HEK293 (cell line): ENCODE measurements around the gene DCN.

Experiments used
- CTCF ChIA-PET: fragments of 350-600 bp; formaldehyde crosslinking; extraction: SDS; loops from one replicate; lab custom pipeline; 2021; ENCODE audit warnings: antibody characterized with exemption; lab: Yijun Ruan, JAX
- POLR2A ChIA-PET: fragments of 300-600 bp; formaldehyde crosslinking; extraction: SDS; loops from one replicate; lab custom pipeline; 2020; ENCODE audit warnings: antibody characterized with exemption, inconsistent platforms; lab: Yijun Ruan, JAX
- H3K27ac ChIP-seq: fragments of 200-500 bp; sonication (Bioruptor generic); 2 replicates; pipeline ENCODE4 v1.5.1; 2014; ENCODE audit warnings: low read depth, low read length, control low read depth, inconsistent platforms; ENCODE audit errors: extremely low read depth
- H3K36me3 ChIP-seq, 2 experiments: fragments of 200-500 bp in 1 of 2; sonication (Bioruptor generic) in 1 of 2; 1 replicate in 1 of 2; 2 replicates in 1 of 2; pipeline ENCODE4 v1.5.1; 2014 to 2017; ENCODE audit warnings: inconsistent platforms in 2 of 2, low read length in 2 of 2; ENCODE audit not compliant: control insufficient read depth in 2 of 2, insufficient read depth in 1 of 2
- H3K4me1 ChIP-seq: fragments of 200-500 bp; sonication (Bioruptor generic); 2 replicates; pipeline ENCODE4 v1.5.1; 2014; ENCODE audit warnings: mild to moderate bottlenecking, low read length, inconsistent platforms; ENCODE audit not compliant: control insufficient read depth, insufficient read depth
- H3K4me3 ChIP-seq: 2 replicates; pipeline ENCODE4 v1.5.1; 2011; ENCODE audit warnings: low read depth, mild to moderate bottlenecking, control low read depth, low read length, moderate library complexity
- H3K9me3 ChIP-seq: fragments of 200-500 bp; sonication (Bioruptor generic); 2 replicates; pipeline ENCODE4 v1.5.1; 2014; ENCODE audit warnings: low read depth, low read length, inconsistent platforms; ENCODE audit not compliant: control insufficient read depth, insufficient read depth
- FEZF1 ChIP-seq: fragments of 450-650 bp; formaldehyde crosslinking; IDR thresholded peaks from 2 replicates; pipeline ENCODE4 v1.5.1; 2016; ENCODE audit warnings: missing biosample characterization, missing genetic modification characterization
- KLF1 ChIP-seq: fragments of 450-650 bp; formaldehyde crosslinking; IDR thresholded peaks from 2 replicates; pipeline ENCODE4 v1.5.1; 2016; ENCODE audit warnings: missing biosample characterization, missing genetic modification characterization
- MEIS1 ChIP-seq: sonication (generic); formaldehyde crosslinking; IDR thresholded peaks from 2 replicates; pipeline ENCODE4 v1.8.1; 2022; ENCODE audit warnings: missing genetic modification reagents, mild to moderate bottlenecking, borderline replicate concordance
- OVOL3 ChIP-seq: fragments of 450-650 bp; formaldehyde crosslinking; IDR thresholded peaks from 2 replicates; pipeline ENCODE4 v1.5.1; 2016; ENCODE audit warnings: missing biosample characterization, missing genetic modification characterization
- PRDM1 ChIP-seq: fragments of 450-650 bp; formaldehyde crosslinking; IDR thresholded peaks from 2 replicates; pipeline ENCODE4; 2016; ENCODE audit warnings: missing biosample characterization, missing genetic modification characterization
- SCRT2 ChIP-seq: fragments of 450-650 bp; formaldehyde crosslinking; IDR thresholded peaks from 2 replicates; pipeline ENCODE4 v1.5.1; 2016; ENCODE audit warnings: missing biosample characterization, missing genetic modification characterization
- ZBTB26 ChIP-seq: fragments of 450-650 bp; formaldehyde crosslinking; optimal IDR thresholded peaks from 2 replicates; pipeline ENCODE3; 2016; ENCODE audit warnings: missing biosample characterization, mild to moderate bottlenecking, missing genetic modification characterization
- ZBTB49 ChIP-seq: fragments of 450-650 bp; formaldehyde crosslinking; IDR thresholded peaks from 2 replicates; pipeline ENCODE4 v1.5.1; 2016; ENCODE audit warnings: missing biosample characterization, missing genetic modification characterization, low read depth
- ZNF138 ChIP-seq: fragments of 450-650 bp; formaldehyde crosslinking; IDR thresholded peaks from 2 replicates; pipeline ENCODE4 v1.5.1; 2016; ENCODE audit warnings: missing biosample characterization, missing genetic modification characterization, borderline replicate concordance
- ZNF157 ChIP-seq: fragments of 450-650 bp; formaldehyde crosslinking; IDR thresholded peaks from 2 replicates; pipeline ENCODE4 v1.5.1; 2016; ENCODE audit warnings: missing biosample characterization, missing genetic modification characterization
- ZNF175 ChIP-seq: fragments of 450-650 bp; formaldehyde crosslinking; IDR thresholded peaks from 2 replicates; pipeline ENCODE4 v1.5.1; 2016; ENCODE audit warnings: missing biosample characterization, missing genetic modification characterization
- ZNF335 ChIP-seq: fragments of 450-650 bp; formaldehyde crosslinking; conservative IDR thresholded peaks from 2 replicates; pipeline ENCODE4 v1.5.1; 2016; ENCODE audit warnings: missing biosample characterization, missing genetic modification characterization
- ZNF510 ChIP-seq: fragments of 450-650 bp; formaldehyde crosslinking; IDR thresholded peaks from 2 replicates; pipeline ENCODE4 v1.5.1; 2018; ENCODE audit warnings: mild to moderate bottlenecking, missing genetic modification characterization, missing biosample characterization; ENCODE audit not compliant: insufficient replicate concordance
- ZNF560 ChIP-seq: fragments of 450-650 bp; formaldehyde crosslinking; IDR thresholded peaks from 2 replicates; pipeline ENCODE4 v1.5.1; 2017; ENCODE audit warnings: missing biosample characterization, missing genetic modification characterization, borderline replicate concordance
- ZNF624 ChIP-seq: fragments of 450-650 bp; formaldehyde crosslinking; IDR thresholded peaks from 2 replicates; pipeline ENCODE4 v1.5.1; 2017; ENCODE audit warnings: missing biosample characterization, missing genetic modification characterization
- TF ChIP-seq, protein P1 (sequence below): fragments of 450-650 bp; formaldehyde crosslinking; IDR thresholded peaks from 2 replicates; pipeline ENCODE4 v1.5.1; 2016; ENCODE audit warnings: missing biosample characterization, missing genetic modification characterization
- TF ChIP-seq, protein P2 (sequence below): fragments of 450-650 bp; formaldehyde crosslinking; IDR thresholded peaks from 2 replicates; pipeline ENCODE4 v1.5.1; 2016; ENCODE audit warnings: missing biosample characterization, missing genetic modification characterization
- TF ChIP-seq, protein P3 (sequence below): fragments of 450-650 bp; formaldehyde crosslinking; IDR thresholded peaks from 2 replicates; pipeline ENCODE4 v1.5.1; 2017; ENCODE audit warnings: missing biosample characterization, missing genetic modification characterization
- TF ChIP-seq, protein P4 (sequence below): sonication (generic); formaldehyde crosslinking; IDR thresholded peaks from 2 replicates; pipeline ENCODE4 v1.8.1; 2022; ENCODE audit warnings: mild to moderate bottlenecking, moderate library complexity, missing genetic modification reagents
- TF ChIP-seq, protein P5 (sequence below): fragments of 450-650 bp; formaldehyde crosslinking; IDR thresholded peaks from 2 replicates; pipeline ENCODE4 v1.5.1; 2016; ENCODE audit warnings: missing biosample characterization, missing genetic modification characterization

Gene DCN

GRCh38 chr12:91185421-91185820 lies 2.8 kb upstream of the DCN start:
- H3K4me1 ChIP-seq = peaks cover 7% of the 10 kb centered on the region; the same call in 1 of the 2 replicates
- POLR2A ChIA-PET = no interaction called here
- no peaks in the 10 kb centered on the region for H3K36me3 ChIP-seq
- TF ChIP-seq, protein P1, sequence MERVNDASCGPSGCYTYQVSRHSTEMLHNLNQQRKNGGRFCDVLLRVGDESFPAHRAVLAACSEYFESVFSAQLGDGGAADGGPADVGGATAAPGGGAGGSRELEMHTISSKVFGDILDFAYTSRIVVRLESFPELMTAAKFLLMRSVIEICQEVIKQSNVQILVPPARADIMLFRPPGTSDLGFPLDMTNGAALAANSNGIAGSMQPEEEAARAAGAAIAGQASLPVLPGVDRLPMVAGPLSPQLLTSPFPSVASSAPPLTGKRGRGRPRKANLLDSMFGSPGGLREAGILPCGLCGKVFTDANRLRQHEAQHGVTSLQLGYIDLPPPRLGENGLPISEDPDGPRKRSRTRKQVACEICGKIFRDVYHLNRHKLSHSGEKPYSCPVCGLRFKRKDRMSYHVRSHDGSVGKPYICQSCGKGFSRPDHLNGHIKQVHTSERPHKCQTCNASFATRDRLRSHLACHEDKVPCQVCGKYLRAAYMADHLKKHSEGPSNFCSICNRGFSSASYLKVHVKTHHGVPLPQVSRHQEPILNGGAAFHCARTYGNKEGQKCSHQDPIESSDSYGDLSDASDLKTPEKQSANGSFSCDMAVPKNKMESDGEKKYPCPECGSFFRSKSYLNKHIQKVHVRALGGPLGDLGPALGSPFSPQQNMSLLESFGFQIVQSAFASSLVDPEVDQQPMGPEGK (tag by site-specific recombination) = no peak
- TF ChIP-seq ZNF175 (tag by site-specific recombination) (no peak), ZNF157 (tag by site-specific recombination) (no peak), ZNF560 (tag by site-specific recombination) (no peak), ZNF510 (tag by site-specific recombination) (no peak), ZNF138 (tag by site-specific recombination) (no peak), ZBTB26 (tag by site-specific recombination) (no peak), ZNF624 (tag by site-specific recombination) (no peak), OVOL3 (tag by site-specific recombination) (no peak), MEIS1 (CRISPR knock-in tag) (no peak), ZNF335 (tag by site-specific recombination) (no peak), PRDM1 (tag by site-specific recombination) (no peak), FEZF1 (tag by site-specific recombination) (no peak), ZBTB49 (tag by site-specific recombination) (no peak), SCRT2 (tag by site-specific recombination) (no peak), KLF1 (no peak)
- TF ChIP-seq, protein P2, sequence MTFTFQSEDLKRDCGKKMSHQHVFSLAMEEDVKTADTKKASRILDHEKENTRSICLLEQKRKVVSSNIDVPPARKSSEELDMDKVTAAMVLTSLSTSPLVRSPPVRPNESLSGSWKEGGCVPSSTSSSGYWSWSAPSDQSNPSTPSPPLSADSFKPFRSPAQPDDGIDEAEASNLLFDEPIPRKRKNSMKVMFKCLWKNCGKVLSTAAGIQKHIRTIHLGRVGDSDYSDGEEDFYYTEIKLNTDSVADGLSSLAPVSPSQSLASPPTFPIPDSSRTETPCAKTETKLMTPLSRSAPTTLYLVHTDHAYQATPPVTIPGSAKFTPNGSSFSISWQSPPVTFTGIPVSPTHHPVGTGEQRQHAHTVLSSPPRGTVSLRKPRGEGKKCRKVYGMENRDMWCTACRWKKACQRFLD (tag by site-specific recombination) = no peak
- TF ChIP-seq, protein P3, sequence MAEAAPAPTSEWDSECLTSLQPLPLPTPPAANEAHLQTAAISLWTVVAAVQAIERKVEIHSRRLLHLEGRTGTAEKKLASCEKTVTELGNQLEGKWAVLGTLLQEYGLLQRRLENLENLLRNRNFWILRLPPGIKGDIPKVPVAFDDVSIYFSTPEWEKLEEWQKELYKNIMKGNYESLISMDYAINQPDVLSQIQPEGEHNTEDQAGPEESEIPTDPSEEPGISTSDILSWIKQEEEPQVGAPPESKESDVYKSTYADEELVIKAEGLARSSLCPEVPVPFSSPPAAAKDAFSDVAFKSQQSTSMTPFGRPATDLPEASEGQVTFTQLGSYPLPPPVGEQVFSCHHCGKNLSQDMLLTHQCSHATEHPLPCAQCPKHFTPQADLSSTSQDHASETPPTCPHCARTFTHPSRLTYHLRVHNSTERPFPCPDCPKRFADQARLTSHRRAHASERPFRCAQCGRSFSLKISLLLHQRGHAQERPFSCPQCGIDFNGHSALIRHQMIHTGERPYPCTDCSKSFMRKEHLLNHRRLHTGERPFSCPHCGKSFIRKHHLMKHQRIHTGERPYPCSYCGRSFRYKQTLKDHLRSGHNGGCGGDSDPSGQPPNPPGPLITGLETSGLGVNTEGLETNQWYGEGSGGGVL (tag by site-specific recombination) = no peak
- TF ChIP-seq, protein P4, sequence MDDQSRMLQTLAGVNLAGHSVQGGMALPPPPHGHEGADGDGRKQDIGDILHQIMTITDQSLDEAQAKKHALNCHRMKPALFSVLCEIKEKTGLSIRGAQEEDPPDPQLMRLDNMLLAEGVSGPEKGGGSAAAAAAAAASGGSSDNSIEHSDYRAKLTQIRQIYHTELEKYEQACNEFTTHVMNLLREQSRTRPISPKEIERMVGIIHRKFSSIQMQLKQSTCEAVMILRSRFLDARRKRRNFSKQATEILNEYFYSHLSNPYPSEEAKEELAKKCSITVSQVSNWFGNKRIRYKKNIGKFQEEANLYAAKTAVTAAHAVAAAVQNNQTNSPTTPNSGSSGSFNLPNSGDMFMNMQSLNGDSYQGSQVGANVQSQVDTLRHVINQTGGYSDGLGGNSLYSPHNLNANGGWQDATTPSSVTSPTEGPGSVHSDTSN = no peak
- TF ChIP-seq, protein P5, sequence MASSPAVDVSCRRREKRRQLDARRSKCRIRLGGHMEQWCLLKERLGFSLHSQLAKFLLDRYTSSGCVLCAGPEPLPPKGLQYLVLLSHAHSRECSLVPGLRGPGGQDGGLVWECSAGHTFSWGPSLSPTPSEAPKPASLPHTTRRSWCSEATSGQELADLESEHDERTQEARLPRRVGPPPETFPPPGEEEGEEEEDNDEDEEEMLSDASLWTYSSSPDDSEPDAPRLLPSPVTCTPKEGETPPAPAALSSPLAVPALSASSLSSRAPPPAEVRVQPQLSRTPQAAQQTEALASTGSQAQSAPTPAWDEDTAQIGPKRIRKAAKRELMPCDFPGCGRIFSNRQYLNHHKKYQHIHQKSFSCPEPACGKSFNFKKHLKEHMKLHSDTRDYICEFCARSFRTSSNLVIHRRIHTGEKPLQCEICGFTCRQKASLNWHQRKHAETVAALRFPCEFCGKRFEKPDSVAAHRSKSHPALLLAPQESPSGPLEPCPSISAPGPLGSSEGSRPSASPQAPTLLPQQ (tag by site-specific recombination) = no peak
- TF ChIP-seq, all 188 proteins: peak for 0
- H3K4me3 ChIP-seq = no peak overlapping the region
- no peaks in the 10 kb centered on the region for H3K9me3 ChIP-seq
- no peak overlapping the region for H3K27ac ChIP-seq
- CTCF ChIA-PET = interaction anchor here (0.6 kb wide), 1 partner anchor 29 kb away, joined by 3 read pairs; no protein-coding TSS in a partner anchor
